ENCODE measurements around the gene NET1.
A peak's percentile ranks its signal among the peaks of the same experiment; 100 is the strongest.

Gene NET1

DNA sequence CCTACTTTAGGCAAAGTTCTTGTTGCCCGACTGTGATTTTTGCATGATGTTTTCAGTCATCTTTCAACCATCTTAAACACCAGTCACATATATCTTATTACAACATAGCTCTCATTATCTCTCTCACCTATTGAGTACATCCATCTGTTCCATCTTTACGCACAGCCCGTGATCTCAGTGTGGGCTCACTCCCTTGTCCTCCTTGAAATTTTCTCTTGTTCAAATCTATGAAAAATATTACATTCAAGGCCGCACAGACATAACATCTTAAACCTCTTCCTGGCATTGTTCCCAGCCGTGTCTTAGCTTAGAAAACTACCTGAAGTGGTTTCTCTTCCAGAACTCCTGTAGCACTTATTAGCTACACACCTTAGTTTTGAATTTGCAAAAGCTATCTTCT lies 32.6 kb downstream of the NET1 start:
- DNase-seq, result no peak

DNA sequence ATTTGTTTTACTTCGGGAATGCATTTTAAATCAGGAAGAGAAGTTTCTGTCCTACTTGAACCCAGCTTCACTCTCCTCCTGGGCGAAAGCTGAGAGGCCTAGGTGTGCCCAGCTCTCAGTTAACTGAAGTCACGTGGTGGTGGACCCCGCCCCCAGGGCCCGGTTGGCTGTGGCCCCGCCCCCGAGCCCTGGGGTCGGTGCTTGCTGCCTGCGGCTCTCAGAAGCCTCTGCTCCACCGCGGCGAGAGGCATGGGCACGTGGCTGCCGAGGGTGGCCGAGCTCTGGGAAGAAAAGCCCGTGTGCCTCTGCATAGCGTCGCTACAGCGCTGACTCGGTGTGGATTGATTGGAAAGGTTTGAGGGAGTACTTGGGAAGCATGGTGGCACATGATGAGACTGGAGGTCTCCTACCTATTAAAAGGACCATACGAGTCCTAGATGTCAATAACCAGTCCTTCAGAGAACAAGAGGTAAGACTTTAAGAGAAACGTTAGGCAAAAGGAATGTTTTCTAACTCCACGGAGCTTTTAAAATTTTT lies 34.1 kb downstream of the NET1 start:
- peak; percentile 82 for DNase-seq

DNA sequence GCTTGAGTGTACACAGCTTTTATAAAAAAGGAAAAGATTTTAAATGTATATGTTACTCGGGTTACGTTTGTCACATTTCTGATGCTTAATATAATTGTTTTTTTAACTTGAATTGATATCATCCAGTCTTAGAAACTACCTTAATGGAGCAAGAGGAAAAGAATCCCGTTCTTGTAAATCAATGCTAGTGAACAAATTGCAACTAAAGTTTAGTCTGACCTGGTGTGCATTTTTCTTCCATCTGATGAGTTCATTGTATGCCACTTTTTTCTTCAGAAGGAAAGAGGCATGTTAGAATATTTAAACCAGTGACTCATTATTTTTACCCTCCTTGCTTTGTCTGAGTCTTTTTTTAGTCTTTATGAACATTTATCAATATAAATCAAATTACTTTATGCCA lies 34.7 kb downstream of the NET1 start:
- no peak for DNase-seq

DNA sequence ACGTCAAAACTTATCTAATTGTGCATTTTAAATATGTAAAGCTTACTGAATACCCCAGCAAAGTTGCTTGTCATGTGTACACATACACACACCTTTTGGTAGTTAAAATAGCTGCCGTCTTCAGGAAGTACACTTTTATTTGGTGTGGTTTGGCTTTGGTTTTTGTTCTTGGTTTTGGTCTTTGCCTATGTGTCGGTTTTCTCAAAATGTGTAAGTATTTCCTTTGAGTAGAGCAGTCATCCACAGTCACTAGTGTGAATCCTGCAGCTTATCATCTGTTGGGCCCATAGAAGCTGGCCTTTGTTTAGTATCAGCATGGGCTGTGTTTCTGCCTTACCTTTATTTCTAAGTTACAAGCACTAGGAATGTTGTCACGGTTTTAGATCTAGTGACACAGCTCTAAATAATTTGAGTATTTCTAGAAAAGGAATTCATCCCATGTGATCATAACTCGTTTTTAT lies 35.3 kb downstream of the NET1 start:
- DNase-seq, result no peak

DNA sequence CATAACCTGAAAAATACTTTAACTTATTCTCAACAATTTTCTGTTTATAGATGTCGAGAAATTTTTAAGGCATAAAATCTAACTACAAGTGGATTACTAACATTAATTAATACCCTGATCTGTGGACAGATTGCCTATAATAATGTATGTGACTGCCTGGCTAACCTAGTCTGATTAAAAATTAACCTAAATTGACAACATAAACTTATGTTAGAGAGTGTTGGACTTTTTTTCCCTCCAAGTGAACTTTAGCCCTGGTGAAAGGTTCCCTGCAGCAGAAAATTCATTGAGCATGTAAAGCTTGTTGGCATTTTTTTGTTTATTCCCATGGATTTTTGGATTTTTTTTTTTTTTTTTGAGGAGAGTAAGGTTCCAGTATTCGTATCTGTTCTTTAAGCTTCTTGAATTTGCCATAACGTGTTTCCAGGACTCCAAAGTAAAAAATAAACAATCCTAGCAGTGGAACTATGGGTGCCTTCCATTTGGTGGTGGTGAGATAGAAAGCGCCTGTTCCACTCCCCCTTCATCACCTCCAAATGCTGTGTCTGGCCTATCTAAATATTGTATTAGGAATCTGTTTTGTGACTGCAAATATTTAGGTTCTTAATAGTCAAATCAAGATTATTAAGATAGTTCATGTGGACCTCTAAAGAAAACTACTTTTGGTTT lies 36.1 kb downstream of the NET1 start:
- DNase-seq, result no peak

DNA sequence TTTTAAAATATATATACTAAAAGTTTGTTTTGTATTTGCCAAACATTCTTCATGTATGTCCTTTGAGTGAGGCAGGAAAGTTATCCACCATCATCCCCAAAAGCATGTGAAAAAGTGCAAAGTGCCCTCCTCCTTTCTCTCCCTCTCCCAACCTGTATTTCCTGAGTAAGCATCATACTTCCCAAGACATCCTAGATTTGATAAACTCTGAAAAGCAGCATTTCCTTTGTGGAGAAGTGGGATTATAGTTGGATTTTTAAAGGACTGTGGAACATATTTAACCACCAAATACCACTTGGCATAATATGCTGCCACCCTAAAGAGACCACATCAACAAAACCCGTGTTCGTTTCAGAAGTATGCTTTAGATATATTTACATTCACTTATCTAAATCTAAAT lies 36.9 kb downstream of the NET1 start:
- DNase-seq, result no peak

DNA sequence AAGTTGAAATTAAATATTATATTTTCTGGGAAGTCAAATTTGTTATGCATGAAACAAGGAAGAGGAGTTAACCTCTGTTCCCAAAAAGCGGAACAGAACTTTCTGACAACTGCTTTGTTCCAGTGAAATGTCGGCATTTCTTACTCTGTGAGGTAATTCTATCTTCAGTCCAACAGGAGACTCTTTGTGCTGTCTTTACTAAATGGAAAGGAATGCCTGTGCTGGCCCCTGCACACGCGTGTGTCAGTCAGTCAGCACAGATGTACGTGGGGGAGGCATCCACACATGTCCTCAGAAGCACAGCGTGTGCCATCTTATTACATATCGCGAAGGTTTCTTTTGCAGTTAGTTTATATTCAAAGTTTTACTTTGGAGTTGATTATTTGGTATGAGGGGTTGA lies 37.5 kb downstream of the NET1 start:
- DNase-seq, result no peak

DNA sequence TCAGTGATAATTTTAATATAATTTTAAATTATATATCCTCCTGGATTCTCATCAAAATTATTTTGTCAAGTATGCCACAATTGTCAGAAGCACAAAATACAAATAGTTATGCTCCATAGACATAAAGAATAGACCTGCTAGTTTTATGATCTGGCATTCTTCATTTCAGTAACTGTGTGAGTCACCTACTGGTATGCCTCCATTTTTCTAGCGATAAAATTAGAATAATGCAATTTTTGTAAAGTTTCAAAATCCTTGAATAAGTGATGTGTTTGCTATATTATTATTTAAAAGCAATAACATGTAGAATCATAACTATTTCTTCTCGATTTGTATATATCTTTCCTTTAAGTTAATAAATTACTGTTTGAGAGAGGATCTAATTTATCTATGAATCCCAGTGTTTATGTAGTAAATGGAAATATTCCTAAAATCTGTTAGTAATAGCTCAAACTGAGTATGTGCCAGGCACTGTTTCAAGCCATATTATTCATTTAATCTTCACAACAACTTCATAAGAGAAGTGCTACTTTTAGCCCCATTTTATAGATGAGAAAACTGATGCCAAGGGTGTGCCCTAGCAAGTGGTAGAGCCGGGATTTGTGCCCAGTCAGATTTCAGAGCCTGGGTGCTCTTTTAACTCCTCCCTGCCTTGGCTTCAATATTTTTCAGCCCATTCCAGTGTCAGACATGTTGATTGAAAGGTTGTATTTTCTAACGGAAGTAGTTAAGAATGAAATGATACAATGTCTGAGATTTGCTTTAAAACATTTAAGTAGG lies 38.4 kb downstream of the NET1 start:
- no peak for DNase-seq

DNA sequence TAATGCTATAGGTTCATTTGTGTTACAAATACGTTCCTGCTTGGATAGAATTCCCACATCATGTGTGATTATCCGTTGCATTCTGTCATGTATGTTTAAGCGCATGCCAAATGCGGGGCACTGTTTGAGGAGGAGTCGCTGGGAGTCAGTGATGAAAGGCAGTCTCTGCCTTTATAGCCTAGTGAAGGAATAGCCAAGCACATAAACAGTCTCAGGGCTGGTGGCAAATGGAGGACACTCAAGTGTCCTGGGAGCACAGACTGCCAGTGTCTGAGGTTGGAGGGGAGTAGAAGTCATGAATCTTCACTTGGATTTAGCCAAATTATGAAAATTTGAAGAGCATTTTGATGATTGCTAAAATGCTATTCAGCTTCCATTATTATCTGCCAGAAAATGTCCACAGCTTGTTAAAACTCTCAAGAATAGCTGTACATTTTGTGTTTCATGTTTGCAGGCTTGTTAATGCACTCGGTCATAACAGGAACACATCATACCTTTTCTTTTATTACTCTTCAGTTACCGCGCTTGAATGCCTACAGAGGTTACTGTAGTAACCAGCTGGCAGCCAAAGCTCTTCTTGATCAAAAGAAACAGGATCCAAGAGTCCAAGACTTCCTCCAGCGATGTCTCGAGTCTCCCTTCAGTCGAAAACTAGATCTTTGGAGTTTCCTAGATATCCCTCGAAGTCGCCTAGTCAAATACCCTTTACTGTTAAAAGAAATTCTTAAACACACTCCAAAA lies 41.6 kb downstream of the NET1 start:
- no peak for DNase-seq

DNA sequence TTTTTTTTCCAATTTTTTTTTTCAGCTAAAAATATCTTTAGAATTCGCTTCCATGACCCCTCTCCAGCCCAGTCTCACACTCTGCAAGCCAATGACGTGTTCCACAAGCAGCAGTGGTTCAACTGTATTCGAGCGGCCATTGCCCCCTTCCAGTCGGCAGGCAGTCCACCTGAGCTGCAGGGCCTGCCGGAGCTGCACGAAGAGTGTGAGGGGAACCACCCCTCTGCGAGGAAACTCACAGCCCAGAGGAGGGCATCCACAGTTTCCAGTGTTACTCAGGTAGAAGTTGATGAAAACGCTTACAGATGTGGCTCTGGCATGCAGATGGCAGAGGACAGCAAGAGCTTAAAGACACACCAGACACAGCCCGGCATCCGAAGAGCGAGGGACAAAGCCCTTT lies 44.2 kb downstream of the NET1 start:
- no peak for DNase-seq

DNA sequence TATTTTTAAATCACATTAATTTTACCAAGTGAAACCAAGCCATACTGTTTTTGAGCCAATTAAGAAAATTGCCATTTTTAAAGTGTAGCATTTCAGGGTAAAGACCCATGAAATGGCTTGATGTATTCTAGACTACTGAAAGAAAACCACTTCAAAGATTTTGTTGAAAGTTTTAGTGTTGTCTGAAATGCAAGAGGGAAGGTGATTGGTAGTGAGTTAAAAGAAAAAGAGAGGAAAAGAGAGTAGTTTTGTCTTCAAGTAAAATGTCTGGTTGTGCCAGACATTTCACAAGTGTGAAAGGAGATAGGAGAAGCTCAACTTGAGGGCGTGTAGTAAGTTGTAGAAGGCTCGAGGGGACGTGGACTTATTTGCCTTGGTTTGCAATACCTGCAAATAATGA lies 45.4 kb downstream of the NET1 start:
- no peak for DNase-seq

DNA sequence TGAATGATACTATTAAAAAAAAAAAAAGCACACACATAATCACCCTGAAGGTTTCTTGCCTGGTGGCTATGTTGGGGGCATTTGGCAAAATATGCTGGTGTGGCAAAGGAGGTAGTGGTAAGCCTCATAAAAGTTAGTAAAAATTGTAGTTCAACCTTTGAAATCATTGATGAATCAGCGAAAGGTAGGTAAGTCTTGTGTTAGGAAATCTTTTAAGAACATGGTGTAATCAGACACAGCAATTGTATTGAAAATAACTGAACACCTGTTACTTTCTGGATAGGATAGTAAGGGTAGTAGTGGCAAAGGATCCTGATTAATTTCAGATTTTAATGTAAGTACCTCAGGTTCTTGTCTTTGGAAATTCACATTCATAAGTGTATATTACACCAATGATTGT lies 46.1 kb downstream of the NET1 start:
- no peak for DNase-seq

DNA sequence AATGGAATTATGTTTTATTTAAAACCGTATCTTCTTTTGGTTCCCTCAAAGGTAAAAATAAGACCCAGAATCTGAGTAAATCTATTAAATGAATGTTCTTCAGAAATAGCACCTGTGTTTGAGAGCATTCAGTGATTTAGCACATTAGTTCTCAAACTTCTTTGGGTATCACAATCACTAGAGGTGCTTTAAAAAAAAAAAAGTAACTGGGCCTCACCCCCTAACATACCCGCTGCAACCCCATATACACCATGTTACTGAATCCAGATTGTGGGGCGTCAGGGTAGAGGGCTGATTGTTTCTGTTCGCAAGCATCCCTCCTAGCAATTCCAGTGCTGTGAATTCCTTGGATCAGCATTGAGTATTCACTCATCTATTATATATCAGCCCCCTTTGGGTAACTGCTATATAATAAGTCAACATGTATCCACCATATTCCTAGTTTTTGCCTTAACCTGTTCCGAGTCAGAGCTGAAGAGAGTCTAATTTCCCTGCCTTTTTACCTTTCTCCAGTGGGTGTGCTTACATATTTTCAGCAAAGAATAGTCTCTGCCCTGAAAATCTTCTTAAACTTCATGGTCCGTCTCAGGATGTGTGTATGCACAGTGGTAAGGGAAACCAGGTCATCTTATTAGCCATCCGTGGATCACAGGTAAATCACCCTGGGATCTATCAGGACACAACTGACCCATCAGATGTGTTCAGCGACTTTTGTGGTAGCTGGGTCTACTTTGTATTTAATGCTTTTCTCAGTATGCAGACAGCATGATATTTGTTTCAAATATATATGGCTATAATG lies 46.8 kb downstream of the NET1 start:
- DNase-seq, result no peak

DNA sequence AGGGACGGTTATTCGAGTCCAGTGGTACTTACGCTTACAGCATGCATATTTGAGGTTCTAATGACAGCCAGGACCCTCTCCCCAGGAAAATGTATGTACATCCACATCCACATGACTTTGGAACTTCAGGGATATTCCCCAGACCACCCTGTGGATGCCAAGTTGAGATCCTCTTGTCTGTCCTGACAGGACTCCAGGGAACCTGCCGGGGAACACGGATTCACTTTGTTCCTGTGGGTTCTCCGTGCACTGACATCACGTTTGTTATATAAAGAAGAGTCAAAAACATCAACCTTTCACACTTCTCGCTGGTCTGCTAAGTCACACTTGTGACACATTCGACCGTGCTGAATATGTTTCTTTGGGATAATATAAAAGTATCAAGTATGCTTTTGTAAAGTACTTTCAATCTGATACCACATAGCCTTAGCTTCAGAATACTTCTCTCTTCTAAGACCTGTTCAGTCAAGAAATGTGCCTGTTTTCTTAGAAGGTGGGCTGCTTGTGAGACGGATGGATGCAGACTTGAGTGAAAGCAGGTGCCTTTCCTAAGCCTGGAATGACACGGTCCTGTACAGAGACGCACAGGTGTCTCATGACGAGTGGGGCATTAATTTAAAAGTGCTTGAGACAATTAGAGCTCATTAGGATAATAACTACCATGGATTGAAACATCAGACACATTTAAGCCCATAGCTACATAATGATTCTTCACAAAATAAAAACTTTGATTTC lies 48.3 kb downstream of the NET1 start:
- no peak for DNase-seq

DNA sequence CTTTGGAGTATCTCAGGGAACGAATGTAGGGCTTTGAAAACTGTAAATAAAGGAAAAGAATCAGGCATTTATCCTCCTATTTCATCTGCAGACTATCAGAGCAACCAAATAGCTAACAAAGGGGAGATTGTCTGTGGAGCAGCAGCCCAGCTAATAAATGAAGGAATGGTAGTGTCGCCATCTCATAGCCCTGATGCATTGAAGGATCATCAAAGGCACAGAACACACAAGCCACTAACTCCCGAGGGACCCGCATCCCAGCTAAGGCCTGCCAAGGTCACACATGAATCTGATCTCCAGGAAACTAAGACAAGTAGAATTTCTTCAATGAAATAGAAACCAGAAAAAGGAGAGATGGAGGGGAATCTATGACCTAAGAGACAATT lies 48.8 kb downstream of the NET1 start:
- no peak for DNase-seq

DNA sequence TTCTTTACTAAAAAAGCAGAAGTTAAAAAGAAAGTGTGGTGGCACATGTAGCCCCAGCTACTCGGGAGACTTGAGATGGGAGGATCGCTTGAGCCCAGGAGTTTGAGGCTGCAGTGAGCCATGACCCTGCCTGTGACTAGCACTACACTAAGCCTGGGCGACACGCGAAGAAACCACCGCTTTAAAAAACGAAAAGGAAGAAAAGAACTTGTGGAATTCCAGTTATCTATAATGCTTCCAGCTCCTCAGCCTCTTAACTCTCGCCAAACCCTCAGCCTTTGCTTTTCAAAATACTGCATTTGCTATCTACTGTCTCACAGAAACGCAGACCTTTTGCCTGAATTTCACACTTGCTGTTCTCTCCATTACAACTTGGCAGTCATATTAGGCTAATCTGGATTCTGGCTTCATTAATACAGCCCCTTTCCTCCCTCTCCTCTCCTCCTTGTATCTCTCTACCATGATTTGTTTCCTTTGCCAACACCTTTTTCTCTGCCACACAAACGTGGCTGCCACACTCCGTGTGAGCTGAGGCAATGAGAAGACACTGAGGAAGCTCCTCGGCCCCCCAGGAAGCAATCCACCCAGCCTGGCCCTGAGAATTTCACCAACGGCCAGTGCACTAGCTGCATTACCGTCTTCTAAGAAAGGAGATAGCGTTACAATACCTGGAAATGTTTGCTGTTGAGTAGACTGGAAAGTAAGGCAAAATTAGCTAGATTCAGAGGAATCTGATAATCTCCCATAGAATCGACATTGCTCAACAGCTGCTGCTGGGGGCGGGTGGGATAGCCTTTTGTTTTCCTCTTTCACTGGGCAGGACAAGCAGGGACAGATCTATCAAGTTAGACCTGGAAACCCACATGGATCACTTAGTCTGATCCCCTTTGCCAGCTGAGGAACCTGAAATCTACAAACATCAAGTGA lies 49.8 kb downstream of the NET1 start:
- DNase-seq, result no peak

DNA sequence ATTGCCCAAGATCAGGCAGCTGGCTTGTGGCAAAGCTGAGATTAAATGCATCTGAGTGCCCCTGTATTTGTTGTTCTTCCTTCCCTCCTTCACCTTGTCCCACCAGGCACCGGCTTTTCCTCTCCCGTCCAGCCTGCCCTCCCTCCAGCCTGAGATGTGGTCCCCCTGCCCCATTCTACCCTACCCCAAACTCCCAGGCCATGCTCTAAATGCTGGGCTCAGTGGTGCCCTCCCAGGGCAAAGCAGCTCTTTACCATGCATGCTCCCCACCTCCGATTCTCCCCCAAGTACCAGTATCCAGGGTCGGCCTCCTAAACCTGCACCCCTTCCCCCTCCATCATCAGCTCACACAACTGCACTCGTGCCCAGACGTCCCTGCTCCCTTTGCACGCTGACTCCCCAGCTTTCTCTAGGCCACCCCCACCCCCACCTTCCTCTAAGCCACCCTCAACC lies 50.5 kb downstream of the NET1 start:
- no peak for DNase-seq

DNA sequence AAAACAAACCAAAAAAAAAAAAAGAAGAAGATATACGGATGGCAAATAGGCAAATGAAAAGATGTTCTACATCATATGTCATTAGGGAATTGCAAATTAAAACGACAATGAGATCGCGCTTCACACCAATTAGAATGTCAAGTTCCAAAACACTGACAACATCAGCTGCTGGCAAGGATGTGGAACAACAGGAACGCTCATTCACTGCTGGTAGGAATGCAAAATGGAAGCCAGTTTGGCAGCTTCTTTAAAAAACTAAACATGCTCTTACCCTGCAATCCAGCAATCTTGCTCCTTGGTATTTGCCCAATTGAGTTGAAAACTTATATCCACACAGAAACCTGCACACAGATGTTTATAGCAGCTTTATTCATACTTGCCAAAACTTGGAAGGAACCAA lies 52.2 kb downstream of the NET1 start:
- DNase-seq, result no peak

DNA sequence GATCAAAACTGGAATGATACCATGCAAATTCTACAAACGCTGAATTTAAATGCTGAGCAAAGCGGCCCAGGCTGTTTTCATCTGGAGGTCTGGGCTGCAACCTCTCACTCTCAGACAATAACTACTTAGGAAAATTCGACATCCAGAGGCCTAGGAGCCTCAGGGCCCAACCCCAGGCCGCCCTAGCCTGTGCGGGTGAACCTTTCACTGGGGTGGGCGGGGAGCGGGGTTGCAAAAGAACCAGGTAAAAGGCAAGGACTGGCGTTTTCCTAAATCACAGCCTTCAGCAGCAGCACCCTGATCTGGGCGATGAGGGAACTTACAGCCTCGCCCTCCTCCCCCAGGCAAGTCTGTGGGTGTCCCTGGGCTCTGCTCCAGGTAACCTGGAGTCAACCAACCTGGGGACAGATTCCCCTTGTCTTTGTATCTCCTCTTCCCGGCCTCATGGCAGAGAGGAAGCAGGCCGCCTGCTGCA lies 53.7 kb downstream of the NET1 start:
- no peak for DNase-seq

DNA sequence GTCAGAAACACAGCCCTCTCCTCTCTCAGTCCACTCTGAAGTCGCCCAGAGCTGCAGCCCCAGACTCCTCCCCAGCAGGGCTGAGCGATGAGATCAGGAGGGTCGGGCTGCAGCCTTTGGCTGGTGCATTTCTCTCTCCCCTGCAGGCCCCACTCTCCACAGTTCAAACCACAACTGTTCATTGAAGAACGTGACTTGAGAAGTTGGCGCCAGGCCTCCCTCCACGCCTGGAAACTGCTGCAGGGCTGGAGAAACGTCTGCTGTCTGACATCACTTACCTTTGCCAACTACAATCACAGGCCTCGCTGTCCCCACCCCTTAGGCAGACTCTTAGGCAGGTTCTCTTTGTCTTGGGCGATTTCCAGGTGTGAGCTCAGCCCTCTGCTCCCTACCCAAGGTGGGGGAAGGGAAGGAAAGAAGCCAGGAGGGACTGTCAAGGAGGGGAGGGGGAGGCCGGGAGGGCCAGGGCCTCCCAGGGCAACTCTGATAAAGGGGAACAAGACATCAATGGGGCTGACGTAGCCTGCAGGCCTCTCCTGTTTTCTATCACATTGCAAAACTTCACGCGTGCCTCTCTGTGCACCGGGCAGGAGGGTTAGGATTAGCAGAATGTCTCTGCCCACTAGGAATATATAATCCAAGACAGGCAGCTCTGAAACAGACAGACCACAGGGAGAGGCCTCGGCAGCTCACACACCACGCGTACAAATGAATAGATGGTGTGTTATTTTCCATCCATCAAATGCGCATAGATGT lies 54.3 kb downstream of the NET1 start:
- no peak for DNase-seq

All from activated CD8-positive, alpha-beta memory T cell treated with anti-CD3 and anti-CD28 coated beads for 24 hours (primary cell).